ENCODE data around the gene ARMC12. TPM values are rescaled to one million over a fixed set of nuclear protein-coding genes. Genes with fewer than 3 reads are reported as not detected.

Gene ARMC12
- total and polyA plus RNA-seq, 4 donors: 0.20 to 1.1 (median 0.76) TPM

GRCh38 chr6:35776364-35777215, 39.8 kb downstream of the ARMC12 start, which contains the start of gene CLPSL2:
Gene CLPSL2 (plus strand): TSS chr6:35776598. CDS start chr6:35776619, 21 bp downstream.
- TF ChIP-seq CTCF (IDR thresholded peaks at IDR 0.05; ENCODE audit: control extremely low read depth, extremely low read depth): no peak
- H3K27me3 ChIP-seq (ENCODE audit: control insufficient read depth in 3 of 3, insufficient read depth in 3 of 3, low read length in 2 of 3): no peaks in the 10 kb centered on the region

GRCh38 chr6:35777356-35778102, 40.7 kb downstream of the ARMC12 start:
- H3K4me3 ChIP-seq: no peak overlapping the region
- no peaks in the 10 kb centered on the region for H3K27me3 ChIP-seq (ENCODE audit: control insufficient read depth in 3 of 3, insufficient read depth in 3 of 3, low read length in 2 of 3)
- WGBS, 2 donors: 79 to 91% methylated on average over 10 of the region's 10 CpGs

More at GRCh38 chr6:35776364-35777215, 39.8 kb downstream of the ARMC12 start, which contains the start of gene CLPSL2:
- peaks cover 0 to 1% (median 0%) of the 10 kb centered on the region in 4 donors for H3K9me3 ChIP-seq (ENCODE audit: control insufficient read depth in 4 of 4, insufficient read depth in 3 of 4, low read length in 3 of 4)
- H3K9ac ChIP-seq (ENCODE audit: insufficient read depth in 1 of 2, low read length in 2 of 2): no peak within 1 kb of the TSS
- no peak for ATAC-seq (ENCODE audit: insufficient read depth, low FRiP score)
- no peaks in the 10 kb centered on the region for H3K36me3 ChIP-seq (ENCODE audit: control insufficient read depth in 4 of 4, insufficient read depth in 4 of 4, low read length in 4 of 4)
- H3K4me1 ChIP-seq (ENCODE audit: control insufficient read depth in 5 of 5, insufficient read depth in 5 of 5, low read length in 5 of 5): no peaks in the 10 kb centered on the region
- no peak within 1 kb of the TSS for H3K27ac ChIP-seq (ENCODE audit: low read depth in 1 of 2, low read length in 1 of 2)
- 4% methylated on average over 46 to 56 of the region's 56 CpGs for WGBS, 2 donors
- DNase-seq: peak; percentile 16 to 51 (median 51)
- no peak within 1 kb of the TSS for H3K4me3 ChIP-seq

GRCh38 chr6:35778437-35778836, 41.6 kb downstream of the ARMC12 start:
- no peak for ATAC-seq (ENCODE audit: insufficient read depth, low FRiP score)
- Histone ChIP-seq H3K9me3 (ENCODE audit: control insufficient read depth in 4 of 4, insufficient read depth in 3 of 4, low read length in 3 of 4) (peaks cover 0 to under 1% (median 0%) of the 10 kb centered on the region in 4 donors), H3K27me3 (ENCODE audit: control insufficient read depth in 3 of 3, insufficient read depth in 3 of 3, low read length in 2 of 3) (no peaks in the 10 kb centered on the region), H3K4me1 (ENCODE audit: control insufficient read depth in 5 of 5, insufficient read depth in 5 of 5, low read length in 5 of 5) (no peaks in the 10 kb centered on the region), H3K36me3 (ENCODE audit: control insufficient read depth in 4 of 4, insufficient read depth in 4 of 4, low read length in 4 of 4) (no peaks in the 10 kb centered on the region), H3K9ac (ENCODE audit: insufficient read depth in 1 of 2, low read length in 2 of 2) (no peak overlapping the region), H3K4me3 (no peak overlapping the region), H3K27ac (ENCODE audit: low read depth in 1 of 2, low read length in 1 of 2) (no peak overlapping the region)
- no peak for DNase-seq
- 93 to 98% methylated on average over 2 of the region's 2 CpGs for WGBS, 2 donors
- TF ChIP-seq CTCF (IDR thresholded peaks at IDR 0.05; ENCODE audit: control extremely low read depth, extremely low read depth): no peak

More at GRCh38 chr6:35777356-35778102, 40.7 kb downstream of the ARMC12 start:
- DNase-seq (no peak), ATAC-seq (ENCODE audit: insufficient read depth, low FRiP score) (no peak)
- peaks cover 0 to 1% (median 0%) of the 10 kb centered on the region in 4 donors for H3K9me3 ChIP-seq (ENCODE audit: control insufficient read depth in 4 of 4, insufficient read depth in 3 of 4, low read length in 3 of 4)
- no peak overlapping the region for H3K9ac ChIP-seq (ENCODE audit: insufficient read depth in 1 of 2, low read length in 2 of 2)
- H3K36me3 ChIP-seq (ENCODE audit: control insufficient read depth in 4 of 4, insufficient read depth in 4 of 4, low read length in 4 of 4): no peaks in the 10 kb centered on the region
- H3K4me1 ChIP-seq (ENCODE audit: control insufficient read depth in 5 of 5, insufficient read depth in 5 of 5, low read length in 5 of 5): no peaks in the 10 kb centered on the region
- no peak for TF ChIP-seq CTCF (IDR thresholded peaks at IDR 0.05; ENCODE audit: control extremely low read depth, extremely low read depth)
- no peak overlapping the region for H3K27ac ChIP-seq (ENCODE audit: low read depth in 1 of 2, low read length in 1 of 2)
